UCSD-AML1 (cell line): ENCODE data around the gene PHF21B.

ENCODE experiments used
- DNase-seq: peaks from one replicate; lab custom pipeline; 2025; ENCODE audit not compliant: unreplicated experiment; lab: John Stamatoyannopoulos, UW

The PHF21B gene

GRCh38 chr22:45014654-45015053 is 4.8 kb upstream of the PHF21B start:
- no peak for DNase-seq

- no peak for DNase-seq
Measured at GRCh38 chr22:45013138-45013537, 3.3 kb upstream of the PHF21B start.

GRCh38 chr22:45010532-45010900 is 711 bp upstream of the PHF21B start:
- DNase-seq, result no peak

- DNase-seq, result no peak
Measured at GRCh38 chr22:45008751-45009605, 827 bp downstream of the PHF21B start.

- no peak for DNase-seq
Measured at GRCh38 chr22:45008186-45008681, 1.6 kb downstream of the PHF21B start.

GRCh38 chr22:45007391-45008185 is 2.2 kb downstream of the PHF21B start:
- no peak for DNase-seq

- no peak for DNase-seq
Measured at GRCh38 chr22:45006964-45007390, 2.8 kb downstream of the PHF21B start.

- DNase-seq, result no peak
Measured at GRCh38 chr22:45006111-45006963, 3.5 kb downstream of the PHF21B start.

GRCh38 chr22:45001653-45002052 is 8.2 kb downstream of the PHF21B start:
- DNase-seq, result no peak

GRCh38 chr22:45000330-45000729 is 9.5 kb downstream of the PHF21B start:
- no peak for DNase-seq

- no peak for DNase-seq
Measured at GRCh38 chr22:44999687-45000086, 10.1 kb downstream of the PHF21B start.

- no peak for DNase-seq
Measured at GRCh38 chr22:44999231-44999630, 10.6 kb downstream of the PHF21B start.

GRCh38 chr22:44998296-44998695 is 11.5 kb downstream of the PHF21B start:
- no peak for DNase-seq

- DNase-seq, result no peak
Measured at GRCh38 chr22:44997060-44997459, 12.7 kb downstream of the PHF21B start.

- DNase-seq, result no peak
Measured at GRCh38 chr22:44996648-44997047, 13.2 kb downstream of the PHF21B start.

- DNase-seq, result no peak
Measured at GRCh38 chr22:44996120-44996519, 13.7 kb downstream of the PHF21B start.

- no peak for DNase-seq
Measured at GRCh38 chr22:44995715-44996114, 14.1 kb downstream of the PHF21B start.

GRCh38 chr22:44995105-44995514 is 14.7 kb downstream of the PHF21B start:
- no peak for DNase-seq

GRCh38 chr22:44994399-44995104 is 15.3 kb downstream of the PHF21B start:
- DNase-seq, result no peak

- DNase-seq, result no peak
Measured at GRCh38 chr22:44992166-44992565, 17.6 kb downstream of the PHF21B start.
